ENCODE data around the gene MICALL1.

DNA sequence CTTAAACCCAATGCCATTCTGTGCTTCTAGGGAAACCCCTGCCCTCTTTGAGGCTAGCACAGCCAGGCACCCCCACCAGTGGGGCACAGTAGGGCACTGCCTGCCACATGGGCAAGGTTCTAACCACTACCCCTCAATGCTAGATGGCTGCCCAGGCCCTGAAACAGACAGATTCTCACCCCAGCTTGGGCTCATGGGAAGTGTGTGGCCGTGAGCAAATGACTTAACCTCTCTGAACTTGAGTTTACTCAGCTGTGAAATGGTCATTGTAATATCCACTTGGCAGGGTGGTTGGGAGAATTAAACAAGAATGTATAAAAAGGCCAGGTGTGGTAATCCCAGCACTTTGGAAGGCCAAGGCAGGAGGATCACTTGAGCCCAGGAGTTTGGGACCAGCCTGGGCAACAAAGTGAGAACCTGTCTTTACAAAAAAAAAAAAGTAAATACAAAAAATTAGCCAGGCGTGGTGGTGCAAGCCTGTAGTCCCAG, 24.9 kb downstream of the MICALL1 start:
- TF ChIP-seq, protein P1, sequence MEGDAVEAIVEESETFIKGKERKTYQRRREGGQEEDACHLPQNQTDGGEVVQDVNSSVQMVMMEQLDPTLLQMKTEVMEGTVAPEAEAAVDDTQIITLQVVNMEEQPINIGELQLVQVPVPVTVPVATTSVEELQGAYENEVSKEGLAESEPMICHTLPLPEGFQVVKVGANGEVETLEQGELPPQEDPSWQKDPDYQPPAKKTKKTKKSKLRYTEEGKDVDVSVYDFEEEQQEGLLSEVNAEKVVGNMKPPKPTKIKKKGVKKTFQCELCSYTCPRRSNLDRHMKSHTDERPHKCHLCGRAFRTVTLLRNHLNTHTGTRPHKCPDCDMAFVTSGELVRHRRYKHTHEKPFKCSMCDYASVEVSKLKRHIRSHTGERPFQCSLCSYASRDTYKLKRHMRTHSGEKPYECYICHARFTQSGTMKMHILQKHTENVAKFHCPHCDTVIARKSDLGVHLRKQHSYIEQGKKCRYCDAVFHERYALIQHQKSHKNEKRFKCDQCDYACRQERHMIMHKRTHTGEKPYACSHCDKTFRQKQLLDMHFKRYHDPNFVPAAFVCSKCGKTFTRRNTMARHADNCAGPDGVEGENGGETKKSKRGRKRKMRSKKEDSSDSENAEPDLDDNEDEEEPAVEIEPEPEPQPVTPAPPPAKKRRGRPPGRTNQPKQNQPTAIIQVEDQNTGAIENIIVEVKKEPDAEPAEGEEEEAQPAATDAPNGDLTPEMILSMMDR (IDR thresholded peaks at IDR 0.05) = peak in 1 of 6 experiments; percentile 3
- TF ChIP-seq POLR2A (IDR thresholded peaks at IDR 0.05) = no peak

Data from esophagus squamous epithelium (tissue), 4 donors.